ENCODE measurements around the gene NR2C1.
A peak's percentile ranks its signal among the peaks of the same experiment; 100 is the strongest.
"Not testable (repeated sequence)": the region's sequence is repeated elsewhere in the genome, so short reads cannot be mapped to it uniquely, and the experiment has no call there.

The NR2C1 gene

GRCh38 chr12:95100264-95101190, 27.1 kb upstream of the NR2C1 start:
- DNase-seq (ENCODE audit: extremely low spot score): no peak
- CTCF ChIA-PET: interaction anchor here (0.7 to 7.3 kb wide), 7 partner anchors 15 to 898 kb away, joined by 3 to 22 read pairs (median 4); partner anchors contain the start of gene NR2C1
- no peak for TF ChIP-seq CTCF (IDR thresholded peaks at IDR 0.05; ENCODE audit: control extremely low read depth, extremely low read depth, low read depth, missing control alignments)
- POLR2A ChIA-PET: interaction anchor here (0.6 kb wide), 1 partner anchor 1300 kb away, joined by 3 read pairs; the partner anchor contains the start of gene CDK17

DNA sequence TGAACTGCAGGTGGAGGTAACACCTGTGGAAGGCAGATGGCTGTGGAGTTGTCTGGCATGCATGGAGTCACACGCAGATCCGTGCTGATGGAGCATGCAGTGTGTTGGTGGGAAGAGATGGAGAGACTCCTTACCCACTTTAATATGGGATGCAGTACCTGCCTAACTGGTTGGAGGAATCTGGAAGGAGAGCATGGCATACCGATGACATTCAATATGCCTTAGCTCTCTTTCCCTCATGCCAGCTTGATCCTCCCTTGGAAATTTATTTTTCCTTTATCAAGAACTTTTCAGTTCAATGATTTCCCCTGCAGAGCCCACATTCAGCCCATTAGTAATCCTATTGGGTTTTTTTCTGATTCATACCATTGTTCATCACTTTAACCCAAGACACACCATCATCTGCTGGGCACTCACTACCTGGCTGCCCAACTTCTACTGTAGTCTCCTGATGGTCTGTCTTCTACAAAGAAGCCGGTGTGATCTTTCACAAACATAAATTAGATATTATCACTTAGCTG, 25.9 kb upstream of the NR2C1 start:
- CTCF ChIA-PET: interaction anchor here (0.6 to 7.3 kb wide), 7 partner anchors 14 to 475 kb away, joined by 3 to 22 read pairs (median 4); partner anchors contain the start of gene NR2C1
- POLR2A ChIA-PET: no interaction called here
- no peak for TF ChIP-seq CTCF (IDR thresholded peaks at IDR 0.05; ENCODE audit: control extremely low read depth, extremely low read depth, low read depth, missing control alignments)
- DNase-seq (ENCODE audit: extremely low spot score): no peak

GRCh38 chr12:95096852-95097251, 23.4 kb upstream of the NR2C1 start:
- ChIA-PET CTCF (no interaction called here), POLR2A (no interaction called here)
- TF ChIP-seq CTCF (IDR thresholded peaks at IDR 0.05; ENCODE audit: control extremely low read depth, extremely low read depth, low read depth, missing control alignments): no peak
- no peak for DNase-seq (ENCODE audit: extremely low spot score)

- POLR2A ChIA-PET: no interaction called here
- DNase-seq (ENCODE audit: extremely low spot score): no peak
- CTCF ChIA-PET: no interaction called here
- TF ChIP-seq CTCF (IDR thresholded peaks at IDR 0.05; ENCODE audit: control extremely low read depth, extremely low read depth, low read depth, missing control alignments): no peak
Measured at GRCh38 chr12:95096378-95096777, 23.0 kb upstream of the NR2C1 start.

GRCh38 chr12:95095866-95096265, 22.4 kb upstream of the NR2C1 start:
- DNase-seq (ENCODE audit: extremely low spot score); POLR2A ChIA-PET; CTCF ChIA-PET: not testable (repeated sequence)

DNA sequence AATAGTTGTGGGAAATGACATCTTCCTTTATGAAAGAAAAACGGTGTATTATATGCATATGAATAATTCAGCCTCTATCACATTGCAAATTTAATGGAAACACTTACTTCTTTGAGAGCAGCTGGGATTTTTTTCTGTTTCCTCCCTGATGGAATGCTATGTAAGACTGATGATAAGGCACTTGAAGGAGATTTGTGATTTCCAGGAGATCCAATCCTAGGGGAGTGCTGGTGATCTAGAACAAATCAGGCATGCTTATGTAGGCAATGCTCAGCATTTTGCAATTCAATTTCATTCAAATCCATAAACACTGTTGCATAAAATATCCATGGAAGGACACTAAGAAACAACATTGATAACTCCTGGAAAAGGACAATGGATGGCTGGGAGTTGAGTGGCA, 16.0 kb upstream of the NR2C1 start:
- POLR2A ChIA-PET: no interaction called here
- no peak for TF ChIP-seq CTCF (IDR thresholded peaks at IDR 0.05; ENCODE audit: control extremely low read depth, extremely low read depth, low read depth, missing control alignments)
- DNase-seq (ENCODE audit: extremely low spot score): no peak
- CTCF ChIA-PET: interaction anchor here (1.1 kb wide), 1 partner anchor 17 kb away, joined by 5 read pairs; no protein-coding TSS in a partner anchor

DNA sequence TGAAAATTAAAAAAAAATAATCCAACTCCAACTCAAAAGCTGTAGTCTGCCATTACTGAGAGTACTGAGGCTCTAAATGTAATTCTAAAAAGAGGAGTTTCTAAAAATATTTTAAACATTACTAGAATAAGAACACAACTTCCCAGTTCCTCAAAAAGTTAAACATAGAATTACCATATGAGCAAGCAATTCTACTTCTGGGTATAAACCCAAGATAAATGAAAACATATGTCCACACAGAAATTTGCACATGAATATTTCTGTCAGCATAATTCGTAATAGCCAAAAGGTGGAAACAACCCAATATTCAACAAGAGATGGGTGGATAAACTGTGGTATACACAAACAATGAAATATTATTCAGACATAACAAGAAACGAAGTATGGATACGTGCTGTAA, 15.0 kb upstream of the NR2C1 start:
- POLR2A ChIA-PET: no interaction called here
- TF ChIP-seq CTCF (IDR thresholded peaks at IDR 0.05; ENCODE audit: control extremely low read depth, extremely low read depth, low read depth, missing control alignments): no peak
- CTCF ChIA-PET: no interaction called here
- DNase-seq (ENCODE audit: extremely low spot score): peak; percentile 22
